ENCODE data around the gene APBA2. TPM values are rescaled to one million over a fixed set of nuclear protein-coding genes. Genes with fewer than 3 reads are reported as not detected.

Gene APBA2
- total and polyA plus RNA-seq, 2 of the 13 experiments (the other 11 are each of a cell fraction or from before 2014, with no cell fraction given), result 0.62 to 2.3 TPM

DNA sequence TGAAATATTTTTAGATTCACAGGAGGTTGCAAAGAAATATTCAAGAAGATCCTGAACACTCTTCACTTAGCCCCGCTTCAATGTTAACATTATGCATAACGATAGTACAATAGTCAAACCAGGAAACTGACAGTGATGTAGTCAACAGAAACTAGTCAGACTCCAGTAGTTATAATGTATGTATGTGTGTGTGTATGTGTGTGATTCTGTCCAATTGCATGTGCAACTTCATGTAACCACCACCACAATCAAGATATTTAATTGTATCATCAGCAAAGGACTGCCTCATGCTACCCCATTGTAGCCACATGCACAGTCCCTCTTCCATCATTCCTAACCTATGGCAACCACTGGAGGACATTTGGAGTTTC is 77.9 kb downstream of the APBA2 start:
- H3K9ac ChIP-seq (ENCODE audit: insufficient read depth, low read depth, low read length), result no peak overlapping the region
- H3K27ac ChIP-seq (ENCODE audit: extremely low read length, insufficient read depth, low read length), result no peak overlapping the region
- no peaks in the 10 kb centered on the region for H3K27me3 ChIP-seq (ENCODE audit: control insufficient read depth in 1 of 2, insufficient read depth in 2 of 2, low read length in 2 of 2)
- H3K9me3 ChIP-seq (ENCODE audit: low read length), result no peaks in the 10 kb centered on the region
- no peak for ATAC-seq
- DNase-seq (ENCODE audit: low spot score), result no peak
- no peaks in the 10 kb centered on the region for H3K79me2 ChIP-seq (ENCODE audit: insufficient read depth, low read length)
- no peak for FAIRE-seq
- intact Hi-C loops (cut with micrococcal nuclease; ENCODE audit: unreplicated experiment) (no loop called here), in situ Hi-C loops (cut with HindIII; ENCODE audit: extremely low pct_ligation_motif_present, low pct_unique_long_range_greater_than_20kb) (no loop called here)
- H3K36me3 ChIP-seq (replicated peaks in 1 of 2; ENCODE audit: control insufficient read depth in 1 of 2, insufficient read depth in 2 of 2, low read length in 2 of 2), result no peaks in the 10 kb centered on the region
- no peak overlapping the region for H3K4me3 ChIP-seq (replicated peaks in 1 of 3; ENCODE audit: insufficient read depth in 1 of 3, low read depth in 2 of 3, low read length in 3 of 3)
- 68% methylated on average over 2 of the region's 2 CpGs for WGBS (ENCODE audit: low lambda C conversion rate)
- BruUV-seq (replicated peaks), result no TSS peak
- ChIA-PET CTCF (ENCODE audit: low intra/inter-chr PET ratio, low total read pairs) (no interaction called here), POLR2A (no interaction called here)
- H3K4me1 ChIP-seq (ENCODE audit: insufficient read depth, low read length), result no peaks in the 10 kb centered on the region
- H4K20me1 ChIP-seq (ENCODE audit: insufficient read depth, low read length), result no peaks in the 10 kb centered on the region
- H2AFZ ChIP-seq (ENCODE audit: low read length), result no peak overlapping the region
- H3K4me2 ChIP-seq (ENCODE audit: low read depth, low read length), result no peak overlapping the region
- TF ChIP-seq SP2 (CRISPR knock-in tag; IDR thresholded peaks at IDR 0.05) (no peak), CBX1 (IDR thresholded peaks at IDR 0.05; ENCODE audit: low read depth) (no peak), ZNF329 (CRISPR knock-in tag; IDR thresholded peaks at IDR 0.05; ENCODE audit: low read depth) (no peak), PHF21A (CRISPR knock-in tag; IDR thresholded peaks at IDR 0.05) (no peak), ZFP82 (CRISPR knock-in tag; IDR thresholded peaks at IDR 0.05; ENCODE audit: borderline replicate concordance) (no peak), AGO1 (IDR thresholded peaks at IDR 0.05; ENCODE audit: low read depth, low read length, poor library complexity, severe bottlenecking) (no peak)

DNA sequence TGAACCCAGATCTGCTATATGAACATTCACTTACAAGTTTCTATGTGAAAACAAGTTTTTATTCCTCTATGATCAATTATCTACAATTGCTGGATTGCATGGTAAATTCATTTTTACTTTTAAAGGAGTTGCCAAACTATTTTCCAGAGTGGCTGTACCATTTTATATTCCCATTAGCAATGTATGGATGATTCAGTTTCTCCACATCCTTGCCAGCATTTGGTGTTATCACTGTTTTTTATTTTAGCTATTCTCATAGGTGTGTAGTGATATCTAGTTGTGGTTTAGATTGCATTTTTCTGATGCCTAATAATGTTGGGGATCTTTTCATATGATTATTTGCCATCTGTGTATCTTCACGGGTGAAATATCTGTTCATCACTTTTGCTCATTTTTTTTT is 78.3 kb downstream of the APBA2 start:
- Histone ChIP-seq H2AFZ (ENCODE audit: low read length) (no peak overlapping the region), H3K79me2 (ENCODE audit: insufficient read depth, low read length) (no peaks in the 10 kb centered on the region), H3K4me3 (replicated peaks in 1 of 3; ENCODE audit: insufficient read depth in 1 of 3, low read depth in 2 of 3, low read length in 3 of 3) (no peak overlapping the region), H3K27me3 (ENCODE audit: control insufficient read depth in 1 of 2, insufficient read depth in 2 of 2, low read length in 2 of 2) (no peaks in the 10 kb centered on the region), H3K4me2 (ENCODE audit: low read depth, low read length) (no peak overlapping the region), H3K36me3 (replicated peaks in 1 of 2; ENCODE audit: control insufficient read depth in 1 of 2, insufficient read depth in 2 of 2, low read length in 2 of 2) (no peaks in the 10 kb centered on the region), H3K27ac (ENCODE audit: extremely low read length, insufficient read depth, low read length) (no peak overlapping the region), H3K9me3 (ENCODE audit: low read length) (no peaks in the 10 kb centered on the region), H3K9ac (ENCODE audit: insufficient read depth, low read depth, low read length) (no peak overlapping the region), H4K20me1 (ENCODE audit: insufficient read depth, low read length) (no peaks in the 10 kb centered on the region), H3K4me1 (ENCODE audit: insufficient read depth, low read length) (no peaks in the 10 kb centered on the region)
- FAIRE-seq (no peak), DNase-seq (ENCODE audit: low spot score) (no peak), ATAC-seq (no peak)
- WGBS (ENCODE audit: low lambda C conversion rate), result 90% methylated on average over 1 of the region's 1 CpG
- ChIA-PET POLR2A (no interaction called here), CTCF (ENCODE audit: low intra/inter-chr PET ratio, low total read pairs) (no interaction called here)
- BruUV-seq (replicated peaks), result no TSS peak
- intact Hi-C loops (cut with micrococcal nuclease; ENCODE audit: unreplicated experiment), result no loop called here
- in situ Hi-C loops (cut with HindIII; ENCODE audit: extremely low pct_ligation_motif_present, low pct_unique_long_range_greater_than_20kb), result no loop called here
- TF ChIP-seq ZFP36L1 (CRISPR knock-in tag; IDR thresholded peaks at IDR 0.05) (no peak), ZNF501 (CRISPR knock-in tag; IDR thresholded peaks at IDR 0.05) (no peak), ASH2L (IDR thresholded peaks at IDR 0.05; ENCODE audit: insufficient read length, low read depth, low read length) (no peak), MATR3 (CRISPR knock-in tag; IDR thresholded peaks at IDR 0.05) (no peak), ZNF552 (CRISPR knock-in tag; IDR thresholded peaks at IDR 0.05; ENCODE audit: borderline replicate concordance) (no peak), ZNF878 (CRISPR knock-in tag; IDR thresholded peaks at IDR 0.05) (no peak), HMG20B (CRISPR knock-in tag; conservative IDR thresholded peaks at IDR 0.05) (no peak), ZNF253 (CRISPR knock-in tag; IDR thresholded peaks at IDR 0.05; ENCODE audit: borderline replicate concordance) (no peak), ZBTB7B (CRISPR knock-in tag; IDR thresholded peaks at IDR 0.05) (no peak), ZSCAN21 (CRISPR knock-in tag; IDR thresholded peaks at IDR 0.05; ENCODE audit: borderline replicate concordance) (no peak), MED1 (CRISPR knock-in tag; IDR thresholded peaks at IDR 0.05) (no peak), EED (CRISPR knock-in tag; IDR thresholded peaks at IDR 0.05) (no peak)
- TF ChIP-seq, protein P1, sequence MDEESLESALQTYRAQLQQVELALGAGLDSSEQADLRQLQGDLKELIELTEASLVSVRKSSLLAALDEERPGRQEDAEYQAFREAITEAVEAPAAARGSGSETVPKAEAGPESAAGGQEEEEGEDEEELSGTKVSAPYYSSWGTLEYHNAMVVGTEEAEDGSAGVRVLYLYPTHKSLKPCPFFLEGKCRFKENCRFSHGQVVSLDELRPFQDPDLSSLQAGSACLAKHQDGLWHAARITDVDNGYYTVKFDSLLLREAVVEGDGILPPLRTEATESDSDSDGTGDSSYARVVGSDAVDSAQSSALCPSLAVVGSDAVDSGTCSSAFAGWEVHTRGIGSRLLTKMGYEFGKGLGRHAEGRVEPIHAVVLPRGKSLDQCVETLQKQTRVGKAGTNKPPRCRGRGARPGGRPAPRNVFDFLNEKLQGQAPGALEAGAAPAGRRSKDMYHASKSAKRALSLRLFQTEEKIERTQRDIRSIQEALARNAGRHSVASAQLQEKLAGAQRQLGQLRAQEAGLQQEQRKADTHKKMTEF (CRISPR knock-in tag; IDR thresholded peaks at IDR 0.05), result no peak
- TF ChIP-seq, protein P2, sequence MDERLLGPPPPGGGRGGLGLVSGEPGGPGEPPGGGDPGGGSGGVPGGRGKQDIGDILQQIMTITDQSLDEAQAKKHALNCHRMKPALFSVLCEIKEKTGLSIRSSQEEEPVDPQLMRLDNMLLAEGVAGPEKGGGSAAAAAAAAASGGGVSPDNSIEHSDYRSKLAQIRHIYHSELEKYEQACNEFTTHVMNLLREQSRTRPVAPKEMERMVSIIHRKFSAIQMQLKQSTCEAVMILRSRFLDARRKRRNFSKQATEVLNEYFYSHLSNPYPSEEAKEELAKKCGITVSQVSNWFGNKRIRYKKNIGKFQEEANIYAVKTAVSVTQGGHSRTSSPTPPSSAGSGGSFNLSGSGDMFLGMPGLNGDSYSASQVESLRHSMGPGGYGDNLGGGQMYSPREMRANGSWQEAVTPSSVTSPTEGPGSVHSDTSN (CRISPR knock-in tag; IDR thresholded peaks at IDR 0.05), result no peak

Data from HepG2 (cell line).